DMS153 treated with DMSO at 0.1 percent for 48 hours (cell line): Measurements from ENCODE around the gene UCN3.
"Not testable (repeated sequence)": the region's sequence is repeated elsewhere in the genome, so short reads cannot be mapped to it uniquely, and the experiment has no call there.

Experiments
- DNase-seq: peaks from one replicate; lab custom pipeline; 2025; ENCODE audit not compliant: unreplicated experiment; lab: John Stamatoyannopoulos, UW

UCN3 gene

GRCh38 chr10:5365928-5366327, 1.2 kb downstream of the UCN3 start:
- no peak for DNase-seq

DNA sequence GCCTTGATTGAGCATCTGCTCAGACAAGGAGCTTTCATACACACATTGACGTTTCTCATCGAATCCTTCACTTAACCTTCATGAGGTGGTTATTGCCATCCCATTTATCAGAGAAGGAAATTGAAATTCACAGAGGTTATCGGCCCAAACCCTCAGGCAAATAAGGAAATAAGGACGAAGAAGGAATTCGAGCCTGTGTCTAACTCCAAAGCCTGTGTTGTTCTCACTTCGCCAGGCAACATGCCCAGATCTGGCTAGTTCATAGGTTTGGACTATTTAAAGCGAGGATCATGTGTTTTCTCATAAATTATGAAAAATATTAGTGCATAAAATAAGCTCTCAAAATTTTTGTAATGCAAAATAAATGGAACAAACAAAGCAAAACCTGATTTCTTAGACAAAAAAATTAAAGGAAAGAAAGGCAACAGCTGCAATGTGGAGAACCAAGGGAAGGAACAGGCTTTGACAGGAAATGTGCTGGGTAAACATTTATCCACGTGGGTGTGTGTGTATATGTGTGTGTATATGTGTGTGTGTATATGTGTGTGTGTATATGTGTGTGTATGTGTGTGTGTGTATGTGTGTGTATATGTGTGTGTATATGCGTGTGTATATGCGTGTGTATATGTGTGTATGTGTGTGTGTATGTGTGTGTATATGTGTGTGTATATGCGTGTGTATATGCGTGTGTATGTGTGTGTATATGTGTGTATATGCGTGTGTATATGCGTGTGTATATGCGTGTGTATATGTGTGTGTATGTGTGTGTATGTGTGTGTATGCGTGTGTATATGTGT, 4.8 kb downstream of the UCN3 start:
- no peak for DNase-seq

GRCh38 chr10:5370493-5371352, 6.0 kb downstream of the UCN3 start:
- DNase-seq = no peak

GRCh38 chr10:5373307-5373706, 8.5 kb downstream of the UCN3 start:
- no peak for DNase-seq

DNA sequence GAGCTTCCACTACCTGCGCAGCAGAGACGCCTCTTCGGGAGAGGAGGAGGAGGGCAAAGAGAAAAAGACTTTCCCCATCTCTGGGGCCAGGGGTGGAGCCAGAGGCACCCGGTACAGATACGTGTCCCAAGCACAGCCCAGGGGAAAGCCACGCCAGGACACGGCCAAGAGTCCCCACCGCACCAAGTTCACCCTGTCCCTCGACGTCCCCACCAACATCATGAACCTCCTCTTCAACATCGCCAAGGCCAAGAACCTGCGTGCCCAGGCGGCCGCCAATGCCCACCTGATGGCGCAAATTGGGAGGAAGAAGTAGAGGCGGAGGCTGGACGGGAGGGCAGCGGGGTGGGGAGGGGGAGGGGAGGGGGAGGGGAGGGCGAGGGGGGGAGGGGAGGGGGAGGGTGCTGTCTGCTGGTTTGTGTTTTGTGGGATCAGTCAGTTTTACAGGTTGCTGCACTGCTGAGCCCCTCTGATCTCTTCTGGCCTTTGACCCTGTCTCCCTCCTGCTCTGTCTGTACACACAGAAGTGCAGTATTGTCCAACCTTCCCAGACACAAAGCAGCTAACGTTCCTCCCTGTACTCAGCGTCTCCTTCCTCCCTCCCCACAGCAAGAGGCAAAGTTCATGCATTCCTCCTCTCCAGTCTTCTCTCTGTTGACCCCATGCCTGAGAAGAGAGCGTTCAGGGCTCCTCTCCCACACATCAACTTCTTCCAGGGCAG, 9.3 kb downstream of the UCN3 start:
- no peak for DNase-seq

GRCh38 chr10:5376450-5376849, 11.7 kb downstream of the UCN3 start:
- no peak for DNase-seq

DNA sequence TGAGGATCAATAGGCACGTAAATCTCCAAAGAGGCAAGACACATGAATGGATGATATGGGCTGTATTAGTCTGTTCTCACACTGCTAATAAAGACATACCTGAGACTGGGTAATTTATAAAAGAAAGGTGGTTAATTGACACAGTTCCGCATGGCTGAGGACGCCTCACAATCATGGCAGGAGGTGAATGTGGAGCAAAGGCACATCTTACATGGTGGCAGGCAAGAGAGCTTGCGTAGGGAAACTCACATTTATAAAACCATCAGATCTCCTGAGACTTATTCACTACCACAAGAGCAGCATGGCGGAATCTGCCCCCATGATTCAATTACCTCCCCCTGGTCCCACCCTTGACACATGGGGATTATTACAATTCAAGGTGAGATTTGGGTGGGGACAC, 14.4 kb downstream of the UCN3 start:
- not testable (repeated sequence) for DNase-seq

DNA sequence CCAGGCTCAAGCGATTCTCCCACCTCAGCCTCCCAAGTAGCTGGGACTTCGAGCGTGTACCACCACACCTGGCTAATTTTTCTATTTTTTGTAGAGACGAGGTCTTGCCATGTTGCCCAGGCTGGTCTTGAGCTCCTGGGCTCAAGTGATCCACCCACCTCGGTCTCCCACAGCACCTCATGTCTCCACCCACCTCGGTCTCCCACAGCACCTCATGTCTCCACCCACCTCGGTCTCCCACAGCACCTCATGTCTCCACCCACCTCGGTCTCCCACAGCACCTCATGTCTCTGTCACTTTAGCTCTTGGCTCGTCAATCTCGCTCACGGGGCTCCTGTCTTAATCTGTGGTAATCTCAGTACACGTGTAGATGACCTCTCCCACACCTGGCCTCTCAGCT, 15.6 kb downstream of the UCN3 start:
- DNase-seq = not testable (repeated sequence)

GRCh38 chr10:5381187-5381586, 16.4 kb downstream of the UCN3 start:
- no peak for DNase-seq

DNA sequence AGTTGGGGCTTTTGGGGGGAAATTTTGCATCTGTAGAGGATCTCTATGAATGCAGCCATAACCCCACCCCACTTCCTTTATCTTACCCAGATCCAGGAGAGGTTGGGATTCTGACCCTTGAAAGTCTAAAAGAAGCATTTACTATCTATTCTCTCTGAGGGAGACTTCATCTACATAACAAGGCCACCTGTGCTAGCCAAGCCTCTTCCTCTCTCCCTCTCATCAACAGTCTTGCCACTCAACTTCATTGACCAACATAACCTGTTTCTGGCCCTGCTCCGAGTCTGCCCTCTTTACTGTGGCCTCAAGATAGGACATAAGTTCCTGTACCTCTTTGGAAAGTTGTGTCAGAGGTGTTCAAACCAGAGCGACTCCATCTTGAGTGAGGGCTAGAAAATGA, 20.5 kb downstream of the UCN3 start:
- DNase-seq = no peak

DNA sequence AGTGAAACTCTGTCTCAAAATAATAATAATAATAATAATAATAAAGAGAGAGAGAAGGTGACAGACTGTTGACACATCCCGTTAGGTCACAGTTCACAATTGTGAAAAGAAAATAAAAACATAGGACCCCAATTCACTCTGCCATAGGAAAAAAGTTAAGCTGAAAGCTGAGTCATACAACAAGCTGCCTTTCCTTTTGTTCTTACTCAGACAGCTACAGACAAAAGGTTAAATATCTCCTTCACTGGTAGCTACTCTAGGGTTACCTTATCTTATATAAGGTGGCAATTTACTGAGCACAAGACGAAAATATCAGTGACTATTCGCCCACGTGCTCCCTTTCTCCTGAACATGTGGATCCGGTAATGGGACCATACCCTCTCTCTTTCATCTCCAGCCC, 22.4 kb downstream of the UCN3 start:
- no peak for DNase-seq

DNA sequence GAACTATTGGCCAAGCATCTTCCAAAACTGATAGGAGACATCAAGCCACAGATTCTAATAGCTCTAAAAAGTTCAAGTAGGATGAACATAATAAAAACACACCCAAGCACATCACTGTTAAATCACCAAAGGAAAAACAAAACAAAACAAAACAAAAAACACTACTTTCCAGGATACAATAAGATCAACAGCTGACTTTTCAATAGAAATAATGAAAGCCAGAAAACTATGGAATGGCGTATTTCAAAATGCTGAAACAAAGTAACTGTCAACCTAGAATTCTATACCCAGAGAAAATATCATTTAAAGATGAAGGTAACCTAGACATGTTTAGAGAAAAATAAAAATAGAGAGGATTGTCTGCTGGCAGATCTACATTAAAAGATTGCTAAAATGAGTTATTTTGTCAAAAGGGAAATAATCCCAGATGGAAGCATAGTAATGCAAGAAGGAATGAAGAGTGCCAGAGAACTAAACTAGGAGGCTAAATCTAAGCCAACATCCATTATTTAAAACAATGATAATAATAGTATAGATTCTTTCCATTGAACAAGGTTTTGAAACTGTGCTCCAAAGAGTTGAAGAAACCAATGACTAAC, 25.9 kb downstream of the UCN3 start:
- no peak for DNase-seq

GRCh38 chr10:5391790-5392189, 27.0 kb downstream of the UCN3 start:
- no peak for DNase-seq

GRCh38 chr10:5393529-5393928, 28.8 kb downstream of the UCN3 start:
- DNase-seq = no peak

DNA sequence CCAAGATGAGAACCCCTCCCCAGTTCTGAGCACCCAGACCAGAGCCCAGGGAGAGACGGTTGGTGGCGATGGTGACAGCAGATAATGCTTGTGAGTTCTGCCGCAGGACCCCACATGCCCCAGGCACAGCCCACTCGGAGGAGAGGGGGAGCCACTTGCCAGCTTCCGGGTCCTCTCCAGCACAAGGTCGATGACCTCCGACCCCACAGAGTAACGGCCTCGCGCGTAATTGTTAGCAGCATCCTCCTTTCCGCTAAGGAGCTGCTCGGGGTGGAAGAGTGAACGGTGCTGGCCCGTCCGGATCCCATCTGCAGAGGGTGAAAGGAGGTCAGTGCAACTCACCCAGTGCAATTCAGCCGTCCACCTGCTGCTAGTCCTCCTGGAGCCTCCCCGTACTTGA, 30.4 kb downstream of the UCN3 start:
- no peak for DNase-seq

DNA sequence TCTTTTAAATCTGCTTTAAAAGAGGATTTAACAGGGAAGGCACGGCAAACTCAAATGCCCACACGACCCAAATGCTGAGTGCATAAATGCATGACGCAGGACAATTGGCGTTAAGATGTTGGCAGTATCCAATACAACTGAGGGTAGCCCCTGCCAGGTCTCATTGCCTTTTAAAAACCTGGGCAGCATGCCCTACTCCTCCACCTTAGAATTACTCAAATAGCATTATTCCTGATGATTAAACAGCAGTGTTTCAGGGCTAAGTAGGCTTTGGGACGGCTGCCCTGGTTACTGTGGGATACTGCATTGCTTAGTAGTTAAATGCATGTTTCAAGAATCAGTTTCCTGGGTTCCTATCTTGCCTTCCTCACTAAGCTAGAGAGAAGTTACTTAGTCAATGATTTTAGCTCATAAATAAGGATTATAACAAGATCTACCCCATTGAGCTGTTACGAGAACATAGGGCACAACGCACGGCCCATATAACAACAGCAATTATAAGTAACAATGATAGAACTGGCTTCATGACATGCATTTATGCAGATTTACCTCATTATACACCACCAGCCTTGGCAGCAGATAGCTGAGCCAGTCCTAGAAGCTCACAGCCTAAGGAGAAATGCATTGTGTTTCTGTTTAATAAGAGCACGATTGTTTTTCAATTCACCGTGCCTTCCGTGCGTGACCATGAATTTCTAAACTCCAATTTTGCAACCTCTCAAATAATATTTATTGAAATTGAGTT, 32.0 kb downstream of the UCN3 start:
- no peak for DNase-seq

- no peak for DNase-seq
These were observed 34.6 kb downstream of the UCN3 start for GRCh38 chr10:5399332-5399731.

- no peak for DNase-seq
These were observed 35.9 kb downstream of the UCN3 start for GRCh38 chr10:5400468-5401240.

- no peak for DNase-seq
These were observed 38.0 kb downstream of the UCN3 start for GRCh38 chr10:5402798-5403197.
